HCT116 (cell line): ENCODE data around the gene SARNP. TPM values are rescaled to one million over a fixed set of nuclear protein-coding genes. Genes with fewer than 3 reads are reported as not detected.

Source experiments
- ATAC-seq: fragments of 200-7000 bp; cut with Tn5 transposase; 2 replicates; pipeline ENCODE4 v1.9.1; 2020; ENCODE audit warnings: mild to moderate bottlenecking, moderate library complexity
- BruUV-seq: library from RNA; stranded (reverse); fragments of 400-500 nt; replicated peaks from 2 replicates; lab custom pipeline; 2021; lab: Mats Ljungman, UMichigan
- CTCF ChIA-PET: fragments of 300-600 bp; sonication (Branson Sonifier 250); formaldehyde crosslinking; loops from one replicate; lab custom pipeline; 2021; ENCODE audit warnings: antibody characterized with exemption; lab: Charles Lee
- POLR2A ChIA-PET: fragments of 300-600, 350-600 bp; sonication (Branson Sonifier 250); formaldehyde crosslinking; loops from one replicate; lab custom pipeline; 2021; ENCODE audit warnings: antibody characterized with exemption; lab: Charles Lee
- RAD21 ChIA-PET, 2 experiments: fragments of 300-600 bp; sonication (Branson Sonifier 250); formaldehyde crosslinking; loops; one replicate each; lab custom pipeline; 2023; ENCODE audit warnings: low total read pairs in 2 of 2; ENCODE audit not compliant: uncharacterized antibody in 2 of 2, unreplicated experiment in 2 of 2, low non-redundant PET in 1 of 2; lab: Charles Lee
- DNase-seq: peaks from one replicate; pipeline ENCODE4 v3.0.0-alpha.2; 2010; ENCODE audit warnings: low read depth, low spot score
- H2AFZ ChIP-seq: fragments of 200-600 bp; shearing (Covaris generic), sonication (generic); 2 replicates; pipeline ENCODE4 v1.6.1; 2017; ENCODE audit warnings: low read depth, mixed run types, mixed read lengths, antibody characterized with exemption, low read length; ENCODE audit not compliant: poor library complexity, severe bottlenecking
- H3K27ac ChIP-seq: 2 replicates; pipeline ENCODE4 v1.5.1; 2012; ENCODE audit warnings: low read depth, low read length
- H3K27me3 ChIP-seq: fragments of 200-600 bp; sonication (generic); 2 replicates; pipeline ENCODE4 v1.6.1; 2016; ENCODE audit warnings: mixed run types, low read length, mixed read lengths; ENCODE audit not compliant: insufficient read depth
- H3K36me3 ChIP-seq, 2 experiments: fragments of 200-500 bp in 1 of 2; fragments of 200-600 bp in 1 of 2; sonication (Bioruptor generic) in 1 of 2; sonication (generic) in 1 of 2; 2 replicates each; pipeline versions ENCODE4 v1.5.1 to v1.6.1; 2014 to 2016; ENCODE audit warnings: low read length in 2 of 2, inconsistent platforms in 1 of 2, mixed read lengths in 1 of 2, mixed run types in 1 of 2; ENCODE audit not compliant: insufficient read depth in 2 of 2, control insufficient read depth in 1 of 2
- H3K4me1 ChIP-seq, 2 experiments: fragments of 200-600 bp in 1 of 2; sonication (generic) in 1 of 2; 2 replicates each; pipeline versions ENCODE4 v1.5.1 to v1.6.1; 2012 to 2017; ENCODE audit warnings: low read length in 2 of 2, inconsistent platforms in 1 of 2, mild to moderate bottlenecking in 1 of 2, mixed read lengths in 1 of 2, mixed run types in 1 of 2, moderate library complexity in 1 of 2; ENCODE audit not compliant: insufficient read depth in 2 of 2, control insufficient read depth in 1 of 2
- H3K4me2 ChIP-seq: fragments of 200-600 bp; sonication (generic); 2 replicates; pipeline ENCODE4 v1.6.1; 2017; ENCODE audit warnings: mixed run types, low read length, mixed read lengths
- H3K4me3 ChIP-seq, 2 experiments: fragments of 200-600 bp in 1 of 2; sonication (generic) in 1 of 2; replicated peaks in 1 of 2; 2 replicates each; pipeline ENCODE4 v1.5.1; 2011 to 2016; ENCODE audit warnings: low read length in 2 of 2, control low read depth in 1 of 2, low read depth in 1 of 2, mild to moderate bottlenecking in 1 of 2, mixed read lengths in 1 of 2, mixed run types in 1 of 2
- H3K79me2 ChIP-seq: fragments of 200-600 bp; sonication (generic); 2 replicates; pipeline ENCODE4 v1.6.1; 2017; ENCODE audit warnings: mild to moderate bottlenecking, mixed run types, low read length, moderate library complexity, mixed read lengths; ENCODE audit not compliant: insufficient read depth
- H3K9ac ChIP-seq: fragments of 200-600 bp; sonication (generic); 2 replicates; pipeline ENCODE4 v1.6.1; 2016; ENCODE audit warnings: low read length, mixed read lengths
- H3K9me2 ChIP-seq: fragments of 200-600 bp; sonication (generic), shearing (Covaris generic); 2 replicates; pipeline ENCODE4 v1.6.1; 2017; ENCODE audit warnings: mixed run types, mild to moderate bottlenecking, moderate library complexity; ENCODE audit not compliant: insufficient read depth
- H3K9me3 ChIP-seq, 2 experiments: fragments of 200-500 bp in 1 of 2; fragments of 200-600 bp in 1 of 2; sonication (Bioruptor generic) in 1 of 2; sonication (generic) in 1 of 2; 2 replicates each; pipeline ENCODE4 v1.6.1; 2014 to 2017; ENCODE audit warnings: low read length in 2 of 2, mixed read lengths in 2 of 2, inconsistent platforms in 1 of 2, low read depth in 1 of 2, mild to moderate bottlenecking in 1 of 2, mixed run types in 1 of 2, moderate library complexity in 1 of 2; ENCODE audit not compliant: control insufficient read depth in 1 of 2, insufficient read depth in 1 of 2
- H4K20me1 ChIP-seq: fragments of 200-600 bp; sonication (generic), shearing (Covaris generic); 2 replicates; pipeline ENCODE4 v1.6.1; 2017; ENCODE audit warnings: mixed run types, mild to moderate bottlenecking, moderate library complexity; ENCODE audit not compliant: insufficient read depth
- CEBPB ChIP-seq: IDR thresholded peaks from 2 replicates; pipeline ENCODE4 v1.6.1; 2012; ENCODE audit warnings: low read depth
- ELF1 ChIP-seq: IDR thresholded peaks from 2 replicates; pipeline ENCODE4 v1.6.1; 2012; ENCODE audit warnings: low read depth, borderline replicate concordance
- EZH2 ChIP-seq: fragments of 200-600 bp; sonication (generic); IDR thresholded peaks from 2 replicates; pipeline ENCODE4 v1.6.1; 2017; ENCODE audit warnings: antibody characterized with exemption, mixed run types
- EZH2phosphoT487 ChIP-seq: fragments of 200-600 bp; IDR thresholded peaks from 2 replicates; pipeline ENCODE4 v1.6.1; 2018; ENCODE audit warnings: antibody characterized with exemption, borderline replicate concordance
- JUND ChIP-seq: IDR thresholded peaks from 2 replicates; pipeline ENCODE4 v1.6.1; 2012
- MAX ChIP-seq: IDR thresholded peaks from 2 replicates; pipeline ENCODE4 v1.6.1; 2012
- RAD21 ChIP-seq: IDR thresholded peaks from 2 replicates; pipeline ENCODE4 v1.6.1; 2012; ENCODE audit warnings: low read depth, mild to moderate bottlenecking
- SIN3A ChIP-seq: IDR thresholded peaks from 2 replicates; pipeline ENCODE4 v1.6.1; 2012; ENCODE audit warnings: low read depth
- TCF7L2 ChIP-seq: IDR thresholded peaks from 2 replicates; pipeline ENCODE4 v1.7.0; 2011; ENCODE audit warnings: borderline replicate concordance, inconsistent platforms; ENCODE audit not compliant: insufficient read depth, insufficient read length; ENCODE audit errors: extremely low read depth
- ZNF274 ChIP-seq: fragments of 200-500 bp; sonication (Bioruptor generic); IDR thresholded peaks from 2 replicates; pipeline ENCODE4 v1.6.1; 2014; ENCODE audit warnings: mild to moderate bottlenecking, low read depth, low read length, inconsistent platforms
- intact Hi-C: fragments of 100-400 bp; cut with micrococcal nuclease; formaldehyde crosslinking; loops from 2 replicates; pipeline ENCODE4 v1.10.0; 2022
- total RNA-seq: library from RNA; stranded (reverse); gene quantifications from one replicate; pipeline ENCODE4 v1.2.1, GENCODE V29; 2021; ENCODE audit not compliant: unreplicated experiment
- TF ChIP-seq, protein P1 (sequence below): IDR thresholded peaks from 2 replicates; pipeline ENCODE4 v1.6.1; 2012
- TF ChIP-seq, protein P2 (sequence below), 3 experiments: fragments of 200-600 bp in 1 of 3; sonication (generic) in 1 of 3; IDR thresholded peaks in 2 of 3; conservative IDR thresholded peaks in 1 of 3; 2 replicates each; pipeline ENCODE4 v1.5.1; 2012 to 2017; ENCODE audit warnings: low read depth in 2 of 3, low read length in 2 of 3, antibody characterized with exemption in 1 of 3, borderline replicate concordance in 1 of 3, control low read depth in 1 of 3, mild to moderate bottlenecking in 1 of 3, mixed read lengths in 1 of 3, mixed run types in 1 of 3, moderate library complexity in 1 of 3; ENCODE audit not compliant: insufficient read depth in 1 of 3

The SARNP gene
- total RNA-seq, 1 experiment from 2014 or later: 82.4 TPM

DNA sequence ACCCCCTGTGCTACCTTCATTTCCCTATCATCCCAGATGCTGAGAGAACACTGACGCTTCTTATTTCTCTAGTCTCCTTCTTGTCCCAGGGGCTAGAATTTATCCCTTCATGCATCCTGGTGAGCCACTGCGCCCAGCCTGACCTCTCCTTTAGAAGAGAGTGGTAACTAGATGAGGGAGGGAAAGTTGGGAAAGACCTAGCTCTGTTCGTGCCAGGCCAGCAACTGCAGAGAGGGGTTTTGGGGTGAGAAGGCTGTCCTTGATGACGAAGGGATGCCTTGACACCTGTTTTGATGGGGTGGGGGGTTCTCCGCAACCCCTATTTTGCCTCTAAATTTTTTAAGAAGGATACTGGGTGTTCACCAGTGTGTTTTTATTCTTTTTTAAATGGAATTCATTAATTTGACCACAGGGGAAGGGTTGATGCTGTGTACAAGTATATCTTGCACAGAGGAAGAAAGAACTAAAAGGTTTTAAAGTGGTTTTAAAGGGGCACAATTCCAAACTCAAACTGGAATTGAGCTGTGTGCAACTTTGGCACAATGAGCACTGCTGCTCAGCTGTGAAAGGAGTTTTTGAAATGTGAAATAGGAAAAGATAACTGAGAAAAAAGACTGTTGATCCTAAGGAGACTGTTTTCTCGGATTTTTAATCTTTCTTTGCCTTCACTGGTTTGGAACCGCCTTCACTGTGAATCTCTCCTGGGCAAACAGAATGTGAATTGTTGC lies 32.3 kb upstream of the SARNP start:
- H3K79me2 ChIP-seq: no peaks in the 10 kb centered on the region

More for the DNA sequence above, 32.3 kb upstream of the SARNP start:
- H2AFZ ChIP-seq: no peak overlapping the region
- RAD21 ChIA-PET: no interaction called here
- CTCF ChIA-PET: no interaction called here
- H3K27ac ChIP-seq: no peak overlapping the region
- peaks cover 2 to 18% of the 10 kb centered on the region in 2 experiments; a peak in 3 of 4 replicates for H3K4me1 ChIP-seq
- TF ChIP-seq ELF1 (no peak), RAD21 (no peak), ZNF274 (no peak), JUND (no peak), MAX (no peak), CEBPB (no peak), EZH2 (no peak), EZH2phosphoT487 (no peak), SIN3A (no peak), TCF7L2 (no peak)
- TF ChIP-seq, protein P1, sequence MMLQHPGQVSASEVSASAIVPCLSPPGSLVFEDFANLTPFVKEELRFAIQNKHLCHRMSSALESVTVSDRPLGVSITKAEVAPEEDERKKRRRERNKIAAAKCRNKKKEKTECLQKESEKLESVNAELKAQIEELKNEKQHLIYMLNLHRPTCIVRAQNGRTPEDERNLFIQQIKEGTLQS: no peak
- TF ChIP-seq, protein P2, sequence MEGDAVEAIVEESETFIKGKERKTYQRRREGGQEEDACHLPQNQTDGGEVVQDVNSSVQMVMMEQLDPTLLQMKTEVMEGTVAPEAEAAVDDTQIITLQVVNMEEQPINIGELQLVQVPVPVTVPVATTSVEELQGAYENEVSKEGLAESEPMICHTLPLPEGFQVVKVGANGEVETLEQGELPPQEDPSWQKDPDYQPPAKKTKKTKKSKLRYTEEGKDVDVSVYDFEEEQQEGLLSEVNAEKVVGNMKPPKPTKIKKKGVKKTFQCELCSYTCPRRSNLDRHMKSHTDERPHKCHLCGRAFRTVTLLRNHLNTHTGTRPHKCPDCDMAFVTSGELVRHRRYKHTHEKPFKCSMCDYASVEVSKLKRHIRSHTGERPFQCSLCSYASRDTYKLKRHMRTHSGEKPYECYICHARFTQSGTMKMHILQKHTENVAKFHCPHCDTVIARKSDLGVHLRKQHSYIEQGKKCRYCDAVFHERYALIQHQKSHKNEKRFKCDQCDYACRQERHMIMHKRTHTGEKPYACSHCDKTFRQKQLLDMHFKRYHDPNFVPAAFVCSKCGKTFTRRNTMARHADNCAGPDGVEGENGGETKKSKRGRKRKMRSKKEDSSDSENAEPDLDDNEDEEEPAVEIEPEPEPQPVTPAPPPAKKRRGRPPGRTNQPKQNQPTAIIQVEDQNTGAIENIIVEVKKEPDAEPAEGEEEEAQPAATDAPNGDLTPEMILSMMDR (IDR thresholded peaks at IDR 0.05 in 2 of 3, conservative IDR thresholded peaks at IDR 0.05 in 1 of 3; ENCODE audit: borderline replicate concordance in 1 of 3, insufficient read depth in 1 of 3, low read depth in 2 of 3, low read length in 2 of 3): no peak
- TF ChIP-seq, all 23 proteins: peak for 0
- Histone ChIP-seq H3K36me3 (no peaks in the 10 kb centered on the region), H4K20me1 (no peaks in the 10 kb centered on the region), H3K9me2 (no peaks in the 10 kb centered on the region), H3K9ac (no peak overlapping the region), H3K9me3 (no peaks in the 10 kb centered on the region), H3K27me3 (no peaks in the 10 kb centered on the region), H3K4me2 (no peak overlapping the region), H3K4me3 (no peak overlapping the region)
- BruUV-seq: no TSS peak
- intact Hi-C loops: no loop called here
- ATAC-seq (no peak), DNase-seq (no peak)
- POLR2A ChIA-PET: no interaction called here
